Measurements from ENCODE around the gene P3H4.

Gene P3H4

GRCh38 chr17:41771389-41772206, 40.2 kb downstream of the P3H4 start:
- Histone ChIP-seq H3K9ac (ENCODE audit: insufficient read length, low read depth) (no peak overlapping the region), H3K27me3 (ENCODE audit: insufficient read depth, insufficient read length) (no peaks in the 10 kb centered on the region), H3K4me1 (ENCODE audit: insufficient read depth, insufficient read length) (peaks cover 23% of the 10 kb centered on the region), H3K4me3 (ENCODE audit: insufficient read length, low read depth) (no peak overlapping the region), H3K9me3 (ENCODE audit: insufficient read depth, low read length) (no peaks in the 10 kb centered on the region), H3K36me3 (ENCODE audit: insufficient read depth, insufficient read length, low read length) (peaks cover 72% of the 10 kb centered on the region)
- TF ChIP-seq YY1 (IDR thresholded peaks at IDR 0.05; ENCODE audit: insufficient read depth, insufficient read length) (no peak), SUZ12 (IDR thresholded peaks at IDR 0.05; ENCODE audit: extremely low read depth, insufficient read depth, insufficient read length) (no peak), ZNF274 (IDR thresholded peaks at IDR 0.05; ENCODE audit: low read depth, low read length) (no peak)
- DNase-seq (ENCODE audit: low read depth, low spot score): no peak

DNA sequence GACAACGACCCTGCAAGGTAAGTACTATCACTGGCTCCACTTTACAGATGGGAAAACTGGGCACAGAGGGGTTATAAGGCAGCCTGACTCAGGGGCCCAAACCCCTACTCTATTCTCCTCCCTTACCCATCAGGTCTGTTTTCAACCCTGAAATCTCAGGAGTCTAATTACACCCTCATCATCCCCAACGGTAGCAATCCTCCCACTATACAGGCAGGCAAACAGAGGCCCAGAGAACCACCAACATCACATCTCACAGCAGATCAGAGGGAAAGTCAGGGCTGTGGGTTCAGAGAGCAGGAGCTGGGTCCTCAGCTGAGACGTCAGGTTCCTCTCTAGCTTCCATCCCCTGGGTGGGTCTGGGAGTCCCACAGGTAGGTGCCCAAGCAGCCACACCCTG, 41.8 kb downstream of the P3H4 start:
- peaks cover 73% of the 10 kb centered on the region for H3K36me3 ChIP-seq (ENCODE audit: insufficient read depth, insufficient read length, low read length)
- H3K4me1 ChIP-seq (ENCODE audit: insufficient read depth, insufficient read length): peaks cover 13% of the 10 kb centered on the region
- DNase-seq (ENCODE audit: low read depth, low spot score): no peak
- TF ChIP-seq SUZ12 (IDR thresholded peaks at IDR 0.05; ENCODE audit: extremely low read depth, insufficient read depth, insufficient read length) (no peak), ZNF274 (IDR thresholded peaks at IDR 0.05; ENCODE audit: low read depth, low read length) (no peak), YY1 (IDR thresholded peaks at IDR 0.05; ENCODE audit: insufficient read depth, insufficient read length) (no peak)
- no peak overlapping the region for H3K9ac ChIP-seq (ENCODE audit: insufficient read length, low read depth)
- H3K9me3 ChIP-seq (ENCODE audit: insufficient read depth, low read length): no peaks in the 10 kb centered on the region
- H3K27me3 ChIP-seq (ENCODE audit: insufficient read depth, insufficient read length): no peaks in the 10 kb centered on the region
- H3K4me3 ChIP-seq (ENCODE audit: insufficient read length, low read depth): no peak overlapping the region

GRCh38 chr17:41769346-41769862, 42.3 kb downstream of the P3H4 start:
- H3K9ac ChIP-seq (ENCODE audit: insufficient read length, low read depth): no peak overlapping the region
- H3K36me3 ChIP-seq (ENCODE audit: insufficient read depth, insufficient read length, low read length): peaks cover 79% of the 10 kb centered on the region
- DNase-seq (ENCODE audit: low read depth, low spot score): no peak
- no peak for TF ChIP-seq YY1 (IDR thresholded peaks at IDR 0.05; ENCODE audit: insufficient read depth, insufficient read length)
- no peak for TF ChIP-seq ZNF274 (IDR thresholded peaks at IDR 0.05; ENCODE audit: low read depth, low read length)
- no peak overlapping the region for H3K4me3 ChIP-seq (ENCODE audit: insufficient read length, low read depth)
- H3K27me3 ChIP-seq (ENCODE audit: insufficient read depth, insufficient read length): no peaks in the 10 kb centered on the region
- H3K9me3 ChIP-seq (ENCODE audit: insufficient read depth, low read length): no peaks in the 10 kb centered on the region
- H3K4me1 ChIP-seq (ENCODE audit: insufficient read depth, insufficient read length): peaks cover 11% of the 10 kb centered on the region

GRCh38 chr17:41768682-41769288, 43.0 kb downstream of the P3H4 start:
- no peak for TF ChIP-seq SUZ12 (IDR thresholded peaks at IDR 0.05; ENCODE audit: extremely low read depth, insufficient read depth, insufficient read length)
- TF ChIP-seq YY1 (IDR thresholded peaks at IDR 0.05; ENCODE audit: insufficient read depth, insufficient read length): no peak
- no peak for TF ChIP-seq ZNF274 (IDR thresholded peaks at IDR 0.05; ENCODE audit: low read depth, low read length)
- Histone ChIP-seq H3K9me3 (ENCODE audit: insufficient read depth, low read length) (no peaks in the 10 kb centered on the region), H3K4me3 (ENCODE audit: insufficient read length, low read depth) (no peak overlapping the region), H3K27me3 (ENCODE audit: insufficient read depth, insufficient read length) (no peaks in the 10 kb centered on the region), H3K4me1 (ENCODE audit: insufficient read depth, insufficient read length) (peaks cover 9% of the 10 kb centered on the region), H3K9ac (ENCODE audit: insufficient read length, low read depth) (no peak overlapping the region), H3K36me3 (ENCODE audit: insufficient read depth, insufficient read length, low read length) (peaks cover 83% of the 10 kb centered on the region)
- DNase-seq (ENCODE audit: low read depth, low spot score): no peak

DNA sequence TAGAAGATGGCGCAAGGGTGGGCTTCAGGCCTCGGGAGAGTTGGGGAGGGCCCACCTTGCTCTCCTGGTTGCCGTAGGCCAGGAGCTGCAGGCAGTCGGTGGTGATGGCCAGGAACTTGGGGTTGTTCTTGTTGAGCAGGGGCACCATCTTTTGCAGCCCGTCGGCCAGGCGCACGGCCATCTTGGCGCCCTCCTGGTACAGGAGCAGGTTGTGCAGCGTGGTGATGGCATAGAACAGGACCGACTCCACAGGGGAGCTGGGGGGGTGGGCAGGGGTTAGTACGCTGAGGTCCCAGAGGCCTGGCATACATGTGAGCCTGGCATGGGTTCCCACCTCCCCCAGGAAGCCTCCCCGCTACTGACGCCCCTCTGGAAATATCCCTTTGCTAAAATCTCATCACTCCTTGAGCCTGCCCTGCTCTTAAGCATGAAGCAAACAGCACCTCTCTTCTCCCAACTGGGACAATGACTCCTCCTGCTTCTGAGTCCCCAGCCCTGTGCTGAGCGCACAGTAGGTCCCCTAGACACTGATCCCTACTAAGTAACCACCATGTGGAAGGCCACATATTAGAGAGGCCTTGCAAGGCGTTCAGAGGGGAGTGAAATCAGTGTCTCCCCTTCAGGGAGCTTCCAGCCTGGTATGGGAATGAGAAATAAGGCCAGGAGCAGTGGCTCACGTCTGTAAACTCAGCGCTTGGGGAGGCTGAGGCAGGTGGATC, 44.3 kb downstream of the P3H4 start:
- Histone ChIP-seq H3K36me3 (ENCODE audit: insufficient read depth, insufficient read length, low read length) (peaks cover 89% of the 10 kb centered on the region), H3K27me3 (ENCODE audit: insufficient read depth, insufficient read length) (no peaks in the 10 kb centered on the region), H3K4me1 (ENCODE audit: insufficient read depth, insufficient read length) (no peaks in the 10 kb centered on the region), H3K4me3 (ENCODE audit: insufficient read length, low read depth) (no peak overlapping the region), H3K9me3 (ENCODE audit: insufficient read depth, low read length) (no peaks in the 10 kb centered on the region), H3K9ac (ENCODE audit: insufficient read length, low read depth) (no peak overlapping the region)
- TF ChIP-seq YY1 (IDR thresholded peaks at IDR 0.05; ENCODE audit: insufficient read depth, insufficient read length) (no peak), ZNF274 (IDR thresholded peaks at IDR 0.05; ENCODE audit: low read depth, low read length) (no peak), SUZ12 (IDR thresholded peaks at IDR 0.05; ENCODE audit: extremely low read depth, insufficient read depth, insufficient read length) (no peak)
- DNase-seq (ENCODE audit: low read depth, low spot score): no peak

DNA sequence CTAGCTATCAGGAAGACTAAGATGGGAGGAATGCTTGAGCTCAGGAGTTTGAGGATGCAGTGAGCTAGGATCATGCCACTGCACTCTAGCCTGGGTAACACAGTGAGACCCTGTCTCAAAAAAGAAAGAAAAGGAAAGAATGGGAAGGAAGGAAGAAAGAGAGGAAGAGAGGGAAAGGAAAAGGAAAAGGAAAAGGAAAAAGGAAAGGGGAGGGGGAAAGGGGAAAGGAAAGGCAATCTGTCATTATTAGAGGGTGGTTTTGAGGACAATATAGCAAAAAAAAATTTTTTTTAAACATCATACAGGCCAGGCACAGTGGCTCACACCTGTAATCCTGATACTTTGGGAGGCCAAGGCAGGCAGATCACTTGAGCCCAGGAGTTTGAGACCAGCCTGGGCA, 45.6 kb downstream of the P3H4 start:
- Histone ChIP-seq H3K27me3 (ENCODE audit: insufficient read depth, insufficient read length) (no peaks in the 10 kb centered on the region), H3K4me3 (ENCODE audit: insufficient read length, low read depth) (no peak overlapping the region), H3K4me1 (ENCODE audit: insufficient read depth, insufficient read length) (no peaks in the 10 kb centered on the region), H3K9me3 (ENCODE audit: insufficient read depth, low read length) (no peaks in the 10 kb centered on the region), H3K9ac (ENCODE audit: insufficient read length, low read depth) (no peak overlapping the region), H3K36me3 (ENCODE audit: insufficient read depth, insufficient read length, low read length) (peaks cover 87% of the 10 kb centered on the region)
- TF ChIP-seq SUZ12 (IDR thresholded peaks at IDR 0.05; ENCODE audit: extremely low read depth, insufficient read depth, insufficient read length) (no peak), YY1 (IDR thresholded peaks at IDR 0.05; ENCODE audit: insufficient read depth, insufficient read length) (no peak), ZNF274 (IDR thresholded peaks at IDR 0.05; ENCODE audit: low read depth, low read length) (no peak)
- DNase-seq (ENCODE audit: low read depth, low spot score): no peak

- DNase-seq (ENCODE audit: low read depth, low spot score): no peak
- TF ChIP-seq ZNF274 (IDR thresholded peaks at IDR 0.05; ENCODE audit: low read depth, low read length) (no peak), SUZ12 (IDR thresholded peaks at IDR 0.05; ENCODE audit: extremely low read depth, insufficient read depth, insufficient read length) (no peak), YY1 (IDR thresholded peaks at IDR 0.05; ENCODE audit: insufficient read depth, insufficient read length) (no peak)
- Histone ChIP-seq H3K36me3 (ENCODE audit: insufficient read depth, insufficient read length, low read length) (peaks cover 76% of the 10 kb centered on the region), H3K4me3 (ENCODE audit: insufficient read length, low read depth) (no peak overlapping the region), H3K4me1 (ENCODE audit: insufficient read depth, insufficient read length) (no peaks in the 10 kb centered on the region), H3K27me3 (ENCODE audit: insufficient read depth, insufficient read length) (no peaks in the 10 kb centered on the region), H3K9ac (ENCODE audit: insufficient read length, low read depth) (no peak overlapping the region), H3K9me3 (ENCODE audit: insufficient read depth, low read length) (no peaks in the 10 kb centered on the region)
These were observed 48.4 kb downstream of the P3H4 start for GRCh38 chr17:41763327-41763726.

All from NT2/D1 (cell line).